ENCODE data around the gene C10orf90.

DNA sequence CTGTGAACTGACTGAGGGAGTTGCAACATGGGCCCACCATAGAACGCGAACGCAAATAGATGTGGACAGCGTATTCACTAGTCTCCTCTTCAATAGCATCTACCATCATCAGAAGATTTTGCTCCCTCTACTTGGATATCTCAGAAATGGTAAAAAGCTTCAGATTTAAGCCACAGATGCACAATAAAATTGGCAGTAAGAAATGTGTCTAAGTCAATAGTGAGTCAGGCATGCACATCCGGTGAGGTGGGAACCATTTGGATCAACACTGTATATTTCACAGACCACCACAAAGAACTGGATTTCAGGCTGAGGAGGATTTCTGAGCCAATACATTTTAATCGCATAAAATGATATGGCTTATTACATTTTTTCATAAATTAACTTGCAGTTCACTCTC, 170.7 kb downstream of the C10orf90 start:
- TF ChIP-seq, protein P1, sequence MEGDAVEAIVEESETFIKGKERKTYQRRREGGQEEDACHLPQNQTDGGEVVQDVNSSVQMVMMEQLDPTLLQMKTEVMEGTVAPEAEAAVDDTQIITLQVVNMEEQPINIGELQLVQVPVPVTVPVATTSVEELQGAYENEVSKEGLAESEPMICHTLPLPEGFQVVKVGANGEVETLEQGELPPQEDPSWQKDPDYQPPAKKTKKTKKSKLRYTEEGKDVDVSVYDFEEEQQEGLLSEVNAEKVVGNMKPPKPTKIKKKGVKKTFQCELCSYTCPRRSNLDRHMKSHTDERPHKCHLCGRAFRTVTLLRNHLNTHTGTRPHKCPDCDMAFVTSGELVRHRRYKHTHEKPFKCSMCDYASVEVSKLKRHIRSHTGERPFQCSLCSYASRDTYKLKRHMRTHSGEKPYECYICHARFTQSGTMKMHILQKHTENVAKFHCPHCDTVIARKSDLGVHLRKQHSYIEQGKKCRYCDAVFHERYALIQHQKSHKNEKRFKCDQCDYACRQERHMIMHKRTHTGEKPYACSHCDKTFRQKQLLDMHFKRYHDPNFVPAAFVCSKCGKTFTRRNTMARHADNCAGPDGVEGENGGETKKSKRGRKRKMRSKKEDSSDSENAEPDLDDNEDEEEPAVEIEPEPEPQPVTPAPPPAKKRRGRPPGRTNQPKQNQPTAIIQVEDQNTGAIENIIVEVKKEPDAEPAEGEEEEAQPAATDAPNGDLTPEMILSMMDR (IDR thresholded peaks at IDR 0.05; ENCODE audit: insufficient read depth, low read length), result no peak
- no peak for TF ChIP-seq POLR2AphosphoS5 (IDR thresholded peaks at IDR 0.05; ENCODE audit: low read depth)

All from HL-60 (cell line).